Measurements from ENCODE around the gene GDPD4.

GDPD4 gene

DNA sequence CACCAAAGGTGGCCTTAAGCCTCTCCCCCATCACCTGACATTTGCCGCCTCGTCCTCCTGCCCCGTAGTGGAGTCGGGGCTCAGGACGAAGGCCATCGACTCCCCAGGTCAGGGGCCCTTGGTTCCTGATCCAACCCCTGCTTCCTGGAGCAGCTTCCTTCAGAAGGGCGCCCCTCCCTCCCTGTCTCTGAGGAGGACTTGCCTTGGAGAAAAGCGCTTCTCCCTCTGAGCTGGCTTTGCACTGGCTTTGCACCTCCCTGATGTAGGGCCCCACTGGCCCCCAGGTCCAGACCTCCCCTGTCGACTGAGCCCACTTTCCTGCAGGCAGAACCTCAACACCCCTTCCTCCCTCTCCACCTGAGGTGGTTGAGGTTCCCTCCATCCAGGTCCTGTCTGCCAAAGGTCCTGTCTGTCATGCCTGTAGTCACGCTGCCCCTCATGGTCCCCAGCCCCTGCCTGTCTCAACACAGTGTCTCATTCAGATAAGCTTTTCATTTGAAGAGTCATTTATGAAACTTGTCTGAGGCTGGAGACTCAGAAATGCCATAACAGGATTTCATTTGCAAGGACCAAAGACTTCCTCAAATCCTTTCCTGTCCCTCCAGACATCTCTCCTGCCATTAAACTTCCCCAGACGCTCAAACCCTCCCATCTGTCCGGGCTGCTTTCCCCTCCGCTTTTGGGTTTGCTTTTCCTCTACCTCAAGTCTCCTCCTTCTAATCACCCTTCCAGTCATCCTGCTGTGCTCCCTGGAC is 95.0 kb downstream of the GDPD4 start:
- no peak for DNase-seq (ENCODE audit: low read depth, low spot score)

DNA sequence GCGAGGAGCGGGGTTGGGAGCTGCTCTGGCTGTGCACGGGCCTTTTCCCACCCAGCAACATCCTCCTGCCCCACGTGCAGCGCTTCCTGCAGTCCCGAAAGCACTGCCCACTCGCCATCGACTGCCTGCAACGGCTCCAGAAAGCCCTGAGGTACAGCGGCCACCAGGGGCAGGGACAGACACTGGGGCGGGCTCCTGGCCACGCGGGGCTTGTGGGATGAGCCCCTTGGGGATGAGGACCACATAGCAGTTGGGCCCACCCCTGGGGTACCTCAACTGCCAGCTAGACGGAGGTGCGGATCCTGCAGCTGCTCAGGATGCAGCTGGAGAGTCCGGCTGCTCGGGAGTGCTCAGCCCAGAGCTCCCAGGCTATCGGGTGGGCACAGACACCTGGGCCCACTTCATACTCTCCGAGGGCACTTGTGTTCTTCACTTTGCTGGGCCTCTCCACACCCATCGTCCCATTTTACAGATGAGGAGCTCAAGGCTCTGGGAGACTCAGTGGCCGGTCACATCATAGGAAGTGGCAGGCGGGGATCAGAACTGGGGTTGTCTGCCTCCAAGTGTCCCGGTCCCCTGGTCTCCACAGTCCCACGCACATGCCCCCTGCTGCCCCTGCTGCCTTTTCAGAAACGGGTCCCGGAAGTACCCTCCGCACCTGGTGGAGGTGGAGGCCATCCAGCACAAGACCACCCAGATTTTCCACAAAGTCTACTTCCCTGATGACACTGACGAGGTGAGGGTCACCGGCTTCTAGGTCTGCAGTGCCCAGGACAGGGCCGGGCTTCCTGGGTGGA is 95.8 kb downstream of the GDPD4 start:
- DNase-seq (ENCODE audit: low read depth, low spot score), result no peak

DNA sequence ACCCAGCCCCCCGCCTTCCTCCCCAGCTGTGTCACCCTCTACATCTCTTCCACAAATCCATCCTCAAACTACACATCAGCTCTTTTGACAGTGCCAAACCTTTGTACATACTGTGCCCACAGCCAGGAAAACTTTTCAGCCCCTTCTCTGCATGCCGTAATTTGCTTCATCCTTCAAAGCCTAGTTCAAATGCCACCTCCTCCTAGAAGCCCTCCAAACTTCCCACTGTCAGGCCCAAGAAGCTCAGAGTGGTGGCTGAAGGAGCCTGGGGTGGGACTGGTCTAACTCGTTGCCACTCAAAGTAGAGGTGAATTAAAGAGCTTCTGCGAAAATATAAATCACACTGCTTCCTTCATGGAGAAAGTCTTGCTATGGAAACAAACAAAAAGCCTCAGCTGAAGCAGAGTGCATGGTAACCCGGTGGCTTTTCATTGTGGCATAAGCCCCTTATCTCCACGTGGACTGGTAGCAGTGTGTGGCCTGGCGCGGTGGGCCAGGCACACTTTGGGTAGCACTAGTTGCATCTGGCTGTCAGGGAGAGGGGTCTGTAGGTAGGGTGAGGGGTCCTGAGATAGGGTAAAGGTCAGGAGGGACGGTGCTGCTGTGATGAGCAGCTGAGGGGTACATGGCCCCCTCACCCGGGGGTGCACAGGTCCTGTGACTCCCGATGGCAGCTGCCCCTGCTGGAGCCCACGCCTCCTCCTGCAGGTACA is 96.6 kb downstream of the GDPD4 start:
- DNase-seq (ENCODE audit: low read depth, low spot score), result no peak

DNA sequence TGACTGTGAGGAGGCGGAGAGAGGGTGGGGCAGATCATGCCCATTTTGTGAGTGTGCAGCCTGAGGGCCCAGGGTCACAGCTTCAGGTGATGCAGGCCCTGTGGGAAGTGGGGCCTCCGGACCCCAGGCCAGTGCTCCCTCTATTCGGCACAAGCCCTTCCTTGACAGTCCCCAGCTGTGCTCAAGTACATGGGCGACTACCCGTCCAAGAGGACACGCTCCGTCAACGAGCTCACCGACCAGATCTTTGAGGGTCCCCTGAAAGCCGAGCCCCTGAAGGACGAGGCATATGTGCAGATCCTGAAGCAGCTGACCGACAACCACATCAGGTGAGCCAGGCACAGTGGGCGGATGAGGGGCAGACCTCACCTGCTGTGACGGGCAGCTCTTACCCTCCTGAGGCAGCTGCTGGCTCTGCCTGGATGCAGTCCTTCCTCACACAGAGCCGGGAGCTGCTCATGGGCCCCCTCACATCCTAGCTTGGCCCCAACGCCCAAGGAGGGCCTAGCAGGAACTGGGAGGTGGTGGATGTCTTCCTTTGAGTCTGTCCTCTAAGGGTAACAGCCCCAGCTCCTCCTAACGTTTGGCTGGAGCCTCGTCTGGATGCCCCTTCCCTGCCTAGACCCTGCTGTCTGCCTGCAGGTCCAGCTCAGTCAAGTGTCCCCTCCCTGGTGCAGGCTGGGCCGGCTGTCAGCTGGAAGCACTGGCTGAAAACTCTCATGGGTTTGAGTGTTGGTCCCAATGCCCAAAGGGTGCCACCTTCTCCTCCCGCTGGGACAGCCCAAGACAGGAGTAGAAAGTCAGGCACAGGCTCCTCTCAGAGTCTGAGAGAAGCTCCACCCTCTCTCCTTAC is 97.4 kb downstream of the GDPD4 start:
- no peak for DNase-seq (ENCODE audit: low read depth, low spot score)

- no peak for DNase-seq (ENCODE audit: low read depth, low spot score)
Measured at GRCh38 chr11:77202941-77203900, 98.3 kb downstream of the GDPD4 start.

DNA sequence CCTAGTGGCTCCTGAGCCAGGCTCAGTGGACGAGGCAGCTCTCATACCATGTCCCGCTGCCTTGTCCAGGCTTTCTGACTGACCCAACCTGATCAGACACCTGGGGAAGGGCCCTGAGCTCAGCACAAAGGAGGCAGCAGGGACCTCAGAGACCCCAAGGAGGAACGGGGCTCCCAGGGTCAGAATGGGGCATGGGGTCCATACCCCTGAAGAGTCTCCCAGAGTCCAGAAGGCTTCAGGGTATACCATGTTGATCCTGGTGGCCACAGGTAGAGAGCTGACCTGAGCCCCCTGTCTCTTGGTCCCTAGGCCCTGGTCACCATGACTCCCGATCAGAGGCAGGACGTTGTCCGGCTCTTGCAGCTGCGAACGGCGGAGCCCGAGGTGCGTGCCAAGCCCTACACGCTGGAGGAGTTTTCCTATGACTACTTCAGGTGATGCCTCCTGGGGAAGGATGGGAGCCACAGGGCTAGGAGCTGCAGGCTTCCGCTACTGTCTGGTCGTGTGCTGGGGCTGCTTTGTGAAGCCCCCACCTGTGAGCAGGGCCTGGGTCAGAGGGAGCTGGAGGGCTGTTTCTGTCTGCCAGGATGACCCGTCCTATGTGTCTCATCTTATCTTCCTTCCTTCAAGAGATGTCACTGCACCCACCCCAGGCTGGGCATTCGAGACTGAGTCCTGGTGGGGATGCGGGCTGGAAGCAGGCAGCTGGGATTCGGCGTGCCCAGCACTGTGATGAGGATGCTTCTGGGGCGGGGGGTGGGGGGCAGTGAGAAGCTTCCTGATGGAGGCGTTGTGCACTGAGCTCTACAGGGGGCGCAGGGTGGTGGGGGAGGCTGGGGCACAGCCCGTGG is 99.3 kb downstream of the GDPD4 start:
- no peak for DNase-seq (ENCODE audit: low read depth, low spot score)

- DNase-seq (ENCODE audit: low read depth, low spot score), result no peak
Measured at GRCh38 chr11:77201370-77201769, 100.1 kb downstream of the GDPD4 start.

DNA sequence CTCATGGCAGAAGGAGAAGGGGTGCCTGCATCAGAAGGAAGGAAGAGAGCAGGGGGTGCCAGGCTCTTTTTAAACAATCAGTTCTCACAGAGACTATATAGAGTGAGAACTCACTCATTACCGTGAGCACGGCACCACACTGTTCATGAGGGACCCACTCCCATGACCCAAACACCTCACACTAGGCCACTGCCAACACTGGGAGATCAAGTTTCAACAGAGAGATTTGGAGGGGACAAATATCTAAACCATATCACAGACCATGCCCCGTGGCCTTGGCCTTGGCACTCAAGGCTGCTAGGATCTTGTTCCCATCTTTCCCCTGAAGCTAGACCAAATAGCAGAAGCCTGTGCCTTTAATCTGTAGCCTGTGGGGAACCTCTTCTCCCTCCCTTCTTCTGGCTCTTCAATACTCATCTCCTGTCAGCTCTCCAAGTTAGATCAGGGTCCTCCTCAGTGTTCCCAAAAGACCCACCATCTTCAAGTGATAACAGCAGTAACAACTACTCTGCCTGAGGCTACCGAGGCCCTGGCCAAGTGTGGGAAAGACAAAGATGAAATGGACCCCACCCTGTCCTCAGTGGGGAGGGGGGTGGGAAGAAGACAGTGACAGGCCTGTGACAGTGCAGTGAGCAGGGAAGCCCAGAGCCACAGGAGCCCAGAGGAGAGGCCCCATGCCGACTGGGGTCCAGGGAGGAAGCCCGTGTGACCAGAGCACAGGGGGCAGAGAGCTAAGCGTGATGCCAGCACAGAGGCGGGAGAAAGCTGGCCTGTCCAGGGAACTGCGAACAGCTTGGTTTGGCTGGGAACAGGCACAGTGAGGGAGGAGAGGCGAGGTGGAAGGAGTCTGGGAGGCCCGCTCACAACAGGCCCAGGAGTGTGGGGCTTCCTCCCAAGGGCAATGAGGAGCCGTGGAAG is 100.9 kb downstream of the GDPD4 start:
- DNase-seq (ENCODE audit: low read depth, low spot score), result no peak

GRCh38 chr11:77199137-77199745 is 102.2 kb downstream of the GDPD4 start:
- no peak for DNase-seq (ENCODE audit: low read depth, low spot score)

DNA sequence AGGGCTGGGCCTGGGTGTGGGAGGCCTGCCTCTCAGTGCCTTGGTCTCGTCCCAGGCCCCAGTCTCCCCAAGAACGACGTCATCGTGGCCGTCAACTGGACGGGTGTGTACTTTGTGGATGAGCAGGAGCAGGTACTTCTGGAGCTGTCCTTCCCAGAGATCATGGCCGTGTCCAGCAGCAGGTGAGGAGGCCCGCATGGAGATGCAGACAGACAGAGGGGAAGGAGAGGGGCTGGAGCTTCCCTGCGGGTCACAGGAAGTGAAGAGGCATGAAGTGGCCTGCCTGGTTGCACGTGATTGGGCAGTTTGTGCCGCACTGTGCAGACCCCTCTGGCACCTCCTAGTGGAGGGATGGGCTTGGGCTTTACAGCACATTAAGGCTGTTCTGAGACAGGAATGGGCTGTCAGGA is 103.0 kb downstream of the GDPD4 start:
- DNase-seq (ENCODE audit: low read depth, low spot score), result no peak

DNA sequence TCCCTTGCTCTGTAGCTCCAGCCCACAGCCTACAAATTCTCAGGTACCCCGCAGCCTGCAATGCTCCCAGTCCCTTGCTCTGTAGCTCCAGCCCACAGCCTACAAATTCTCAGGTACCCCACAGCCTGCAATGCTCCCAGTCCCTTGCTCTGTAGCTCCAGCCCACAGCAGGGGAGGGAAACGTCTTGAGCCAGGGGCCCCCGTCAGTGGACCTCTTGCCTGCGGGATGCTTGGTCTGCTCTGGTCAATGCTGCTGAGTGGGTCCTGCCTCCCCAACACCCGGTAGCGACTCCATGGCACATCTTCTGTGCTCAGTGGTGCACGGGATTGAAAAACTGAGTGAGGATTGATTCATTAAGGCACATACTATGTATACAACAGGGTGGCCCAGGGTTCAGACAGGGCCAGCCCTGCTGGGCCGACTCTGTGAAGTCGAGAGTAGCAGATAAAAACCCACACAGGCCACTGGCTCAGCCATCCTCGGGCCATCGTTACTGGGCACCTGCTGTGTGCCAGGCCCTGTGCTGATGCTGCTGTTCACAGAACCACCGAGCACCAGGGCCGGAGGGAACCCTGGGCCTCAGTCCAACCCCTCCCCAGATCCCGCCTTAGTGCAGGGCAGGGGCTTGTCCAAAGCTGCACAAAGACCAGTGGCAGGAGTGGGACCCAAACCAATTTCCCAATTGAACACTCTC is 103.7 kb downstream of the GDPD4 start:
- DNase-seq (ENCODE audit: low read depth, low spot score), result no peak

DNA sequence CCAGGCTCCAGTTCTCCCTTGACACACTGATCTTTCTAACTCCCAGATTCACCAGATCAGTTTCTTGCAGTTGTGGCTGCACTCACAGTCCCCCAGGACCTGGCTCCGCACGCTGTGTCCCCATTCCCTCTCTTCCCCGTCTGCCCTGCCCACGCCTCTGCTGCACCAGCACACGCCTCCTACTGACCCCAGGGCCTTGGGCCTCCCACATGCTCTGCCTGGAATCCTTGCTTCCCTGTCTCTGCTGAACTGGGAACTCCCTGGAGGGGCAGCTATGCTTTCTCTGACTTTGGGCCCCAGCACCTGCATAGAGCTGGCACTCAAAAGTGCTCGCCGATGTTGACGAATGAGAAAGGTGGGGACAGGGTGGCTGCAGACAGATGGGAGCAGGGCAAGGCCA is 104.5 kb downstream of the GDPD4 start:
- no peak for DNase-seq (ENCODE audit: low read depth, low spot score)

- no peak for DNase-seq (ENCODE audit: low read depth, low spot score)
Measured at GRCh38 chr11:77195071-77195755, 106.3 kb downstream of the GDPD4 start.

DNA sequence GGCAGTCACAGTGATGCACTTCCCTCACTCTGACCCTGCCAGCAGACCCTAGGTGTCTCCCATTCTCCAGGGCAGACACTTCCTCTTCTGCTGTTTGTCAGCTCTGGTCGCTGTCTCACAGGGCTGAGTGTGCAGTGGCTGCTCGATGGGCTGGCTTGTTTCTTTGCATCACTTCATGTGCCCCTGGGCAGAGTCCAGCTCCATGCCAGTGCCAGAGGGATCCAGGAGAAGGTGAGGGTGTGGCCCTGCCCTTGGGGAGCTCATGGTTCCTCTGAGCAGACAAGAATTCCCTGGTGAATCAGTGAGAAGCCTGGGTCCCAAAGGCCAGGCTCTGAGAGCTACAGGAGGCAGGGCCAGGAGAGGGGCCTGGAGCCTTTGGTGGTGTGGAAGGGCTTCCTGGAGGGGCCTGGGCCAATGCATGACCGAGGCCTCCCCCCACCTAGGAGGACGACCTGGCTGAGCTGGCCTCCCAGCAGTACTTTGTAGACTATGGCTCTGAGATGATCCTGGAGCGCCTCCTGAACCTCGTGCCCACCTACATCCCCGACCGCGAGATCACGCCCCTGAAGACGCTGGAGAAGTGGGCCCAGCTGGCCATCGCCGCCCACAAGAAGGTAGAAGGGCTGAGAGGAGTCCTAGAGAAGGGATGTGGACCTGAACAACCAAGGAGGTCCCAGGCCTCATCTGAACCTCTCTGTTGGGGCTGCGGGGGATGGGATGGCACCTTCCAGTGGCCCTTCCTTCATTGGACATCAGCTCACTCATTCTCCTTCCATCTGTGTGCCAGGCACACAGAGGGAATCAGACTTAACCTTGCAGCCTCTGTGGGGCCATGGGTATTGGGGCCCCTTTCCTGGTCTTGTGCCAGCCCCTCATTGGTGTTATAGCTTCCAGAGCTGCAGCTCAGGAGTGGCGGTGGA is 107.3 kb downstream of the GDPD4 start:
- DNase-seq (ENCODE audit: low read depth, low spot score), result no peak

DNA sequence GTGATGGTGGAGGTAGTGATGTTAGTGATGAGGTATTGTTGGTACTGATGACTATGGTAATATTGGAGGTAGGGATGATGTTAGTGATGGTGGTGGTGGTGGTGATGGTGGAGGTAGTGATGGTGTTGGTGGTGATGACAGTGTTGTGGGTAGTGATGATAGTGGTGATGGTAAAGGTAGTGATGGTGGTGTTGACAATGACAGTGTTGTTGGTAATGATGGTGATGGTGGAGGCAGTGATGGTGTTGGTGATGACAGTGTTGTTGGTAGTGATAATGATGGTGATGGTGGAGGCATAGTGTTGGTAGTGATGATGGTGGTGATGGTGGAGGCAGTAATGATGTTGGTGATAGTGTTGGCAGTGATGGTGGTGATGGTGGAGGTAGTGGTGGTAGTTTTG is 108.3 kb downstream of the GDPD4 start:
- no peak for DNase-seq (ENCODE audit: low read depth, low spot score)
